DOHH2 (cell line): ENCODE results near the gene PRSS22.

Source experiments
- EZH2phosphoT487 ChIP-seq: fragments of 200-600 bp; sonication (generic); IDR thresholded peaks from 2 replicates; pipeline ENCODE4 v1.6.1; 2017; ENCODE audit warnings: borderline replicate concordance, mild to moderate bottlenecking, antibody characterized with exemption, low read length, moderate library complexity, mixed read lengths
- TF ChIP-seq, protein P1 (sequence below): fragments of 200-600 bp; sonication (generic); IDR thresholded peaks from one replicate; pipeline ENCODE4 v1.5.1; 2014; ENCODE audit warnings: antibody characterized with exemption, mild to moderate bottlenecking, low read depth, low read length; ENCODE audit not compliant: poor library complexity, severe bottlenecking

DNA sequence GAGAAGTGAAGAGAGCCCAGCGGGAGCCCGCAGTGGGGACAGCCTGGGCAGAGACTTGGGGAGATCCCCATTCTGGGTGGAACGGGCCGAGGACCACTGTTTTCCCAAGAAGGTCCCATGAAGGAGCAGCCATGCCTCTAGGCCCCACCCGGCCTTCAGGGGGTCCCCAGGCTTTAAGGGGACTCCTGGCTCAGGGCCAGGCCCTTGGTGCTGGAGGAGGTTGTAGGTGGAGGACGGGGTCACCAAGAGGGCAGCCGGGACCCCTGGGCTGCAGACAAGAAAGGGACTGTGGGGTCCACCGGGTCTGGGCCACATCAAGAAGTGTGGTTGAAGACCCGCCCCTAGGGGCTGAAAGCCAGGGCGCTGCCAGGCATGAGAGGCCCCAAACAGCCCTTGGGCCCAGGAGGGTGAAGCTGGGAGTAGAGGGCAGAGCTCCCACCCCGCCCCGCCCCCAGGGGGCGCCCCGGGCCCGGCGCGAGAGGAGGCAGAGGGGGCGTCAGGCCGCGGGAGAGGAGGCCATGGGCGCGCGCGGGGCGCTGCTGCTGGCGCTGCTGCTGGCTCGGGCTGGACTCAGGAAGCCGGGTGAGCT lies 41.1 kb downstream of the PRSS22 start, which contains the start of gene PRSS21:
- TF ChIP-seq, protein P1, sequence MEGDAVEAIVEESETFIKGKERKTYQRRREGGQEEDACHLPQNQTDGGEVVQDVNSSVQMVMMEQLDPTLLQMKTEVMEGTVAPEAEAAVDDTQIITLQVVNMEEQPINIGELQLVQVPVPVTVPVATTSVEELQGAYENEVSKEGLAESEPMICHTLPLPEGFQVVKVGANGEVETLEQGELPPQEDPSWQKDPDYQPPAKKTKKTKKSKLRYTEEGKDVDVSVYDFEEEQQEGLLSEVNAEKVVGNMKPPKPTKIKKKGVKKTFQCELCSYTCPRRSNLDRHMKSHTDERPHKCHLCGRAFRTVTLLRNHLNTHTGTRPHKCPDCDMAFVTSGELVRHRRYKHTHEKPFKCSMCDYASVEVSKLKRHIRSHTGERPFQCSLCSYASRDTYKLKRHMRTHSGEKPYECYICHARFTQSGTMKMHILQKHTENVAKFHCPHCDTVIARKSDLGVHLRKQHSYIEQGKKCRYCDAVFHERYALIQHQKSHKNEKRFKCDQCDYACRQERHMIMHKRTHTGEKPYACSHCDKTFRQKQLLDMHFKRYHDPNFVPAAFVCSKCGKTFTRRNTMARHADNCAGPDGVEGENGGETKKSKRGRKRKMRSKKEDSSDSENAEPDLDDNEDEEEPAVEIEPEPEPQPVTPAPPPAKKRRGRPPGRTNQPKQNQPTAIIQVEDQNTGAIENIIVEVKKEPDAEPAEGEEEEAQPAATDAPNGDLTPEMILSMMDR: peak; percentile 34
- TF ChIP-seq EZH2phosphoT487: no peak
